ENCODE measurements around the gene XKR3.
"Not testable (repeated sequence)": the region's sequence is repeated elsewhere in the genome, so short reads cannot be mapped to it uniquely, and the experiment has no call there.

The XKR3 gene
- total RNA-seq = 0 reads per million in 2 donors

DNA sequence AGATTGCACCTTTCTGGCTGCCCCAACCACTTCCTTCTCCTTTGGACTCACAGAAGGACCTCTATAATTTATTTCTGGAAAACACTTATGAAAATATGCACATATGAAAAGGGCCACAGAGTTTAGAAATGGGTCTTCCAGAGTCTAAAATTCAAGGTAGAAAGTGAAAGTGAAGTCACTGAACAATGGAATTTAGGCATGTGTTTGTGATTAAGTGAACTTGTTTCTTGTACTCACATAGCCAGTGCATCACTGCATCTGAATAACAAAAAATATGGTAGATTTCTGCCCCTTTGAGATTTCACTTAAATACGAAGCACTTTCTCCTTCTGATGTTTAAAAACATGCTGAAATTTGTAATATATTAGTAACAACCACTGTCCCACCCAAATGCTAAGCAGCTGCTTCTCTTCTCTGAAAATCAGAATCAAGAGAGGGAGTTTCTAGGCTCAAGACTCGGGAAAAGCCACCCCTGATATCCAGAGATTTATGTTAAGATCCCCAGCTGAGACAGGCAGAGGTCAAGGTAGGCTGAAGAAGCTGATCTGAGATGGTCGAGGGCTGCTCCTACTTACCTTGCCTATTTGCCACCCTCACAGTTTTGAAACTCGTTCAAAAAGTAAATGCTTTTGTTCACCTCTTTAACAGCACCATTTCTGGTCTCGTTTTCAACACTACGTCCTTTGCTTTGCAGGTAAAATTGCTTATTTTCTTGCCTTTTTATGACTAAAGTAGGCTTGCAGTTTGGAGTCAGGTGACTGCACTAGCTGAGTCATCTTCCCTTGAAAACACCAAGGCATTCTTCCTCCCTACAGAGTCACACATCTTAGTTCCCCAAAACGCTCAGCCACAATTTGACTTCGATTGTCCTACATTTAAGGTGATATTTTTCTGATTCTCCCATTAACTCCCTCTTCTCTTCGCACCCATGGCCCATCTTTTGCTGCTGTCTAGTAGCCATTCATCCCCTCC, at the start of gene XKR3:
Gene XKR3, minus strand, starts transcription at position 696 of the 972 bp plus-strand sequence. CDS start 17,338 bp downstream, outside the sequence.
- DNase-seq = peak in 1 of 5 experiments; percentile 42

DNA sequence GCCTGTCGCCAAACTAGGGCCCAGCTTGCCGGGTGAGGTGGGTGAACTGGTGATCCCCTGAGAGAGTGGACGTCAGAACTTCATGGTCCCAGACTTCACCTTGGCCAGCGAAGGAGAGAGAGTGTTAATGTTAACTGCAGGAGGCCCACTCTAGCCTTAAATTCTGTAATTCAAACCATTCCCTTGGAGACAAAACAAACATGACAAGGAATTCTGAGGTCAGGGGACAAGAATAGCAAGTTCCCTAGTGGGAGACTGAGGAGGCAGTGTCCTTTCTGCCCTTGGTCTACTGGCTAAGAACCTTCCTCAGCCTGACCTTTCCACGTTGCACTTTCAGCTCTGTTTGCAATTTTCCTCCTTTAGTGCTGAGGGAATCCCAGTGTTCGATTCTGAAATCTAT, 44.4 kb upstream of the XKR3 start:
- DNase-seq = not testable (repeated sequence)

DNA sequence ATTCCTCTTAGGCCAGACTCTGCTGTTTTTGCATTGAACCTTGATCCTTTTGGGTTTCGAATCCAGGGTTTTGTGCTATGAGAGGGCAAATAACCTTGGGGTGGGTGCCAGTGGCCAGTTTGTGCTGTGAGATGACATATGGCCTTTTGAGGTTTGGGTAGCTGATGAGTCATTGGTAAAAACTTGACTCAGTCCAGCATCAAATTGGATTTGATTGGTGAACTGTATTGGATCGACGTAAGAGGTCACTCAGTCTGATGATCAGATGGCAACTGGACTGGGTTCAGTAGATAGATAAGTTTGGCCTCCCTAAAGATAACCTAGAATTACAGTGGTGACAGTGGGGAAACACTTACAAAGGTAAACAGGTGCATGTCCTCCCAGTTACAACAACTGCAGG, 41.0 kb upstream of the XKR3 start:
- no peak for DNase-seq

DNA sequence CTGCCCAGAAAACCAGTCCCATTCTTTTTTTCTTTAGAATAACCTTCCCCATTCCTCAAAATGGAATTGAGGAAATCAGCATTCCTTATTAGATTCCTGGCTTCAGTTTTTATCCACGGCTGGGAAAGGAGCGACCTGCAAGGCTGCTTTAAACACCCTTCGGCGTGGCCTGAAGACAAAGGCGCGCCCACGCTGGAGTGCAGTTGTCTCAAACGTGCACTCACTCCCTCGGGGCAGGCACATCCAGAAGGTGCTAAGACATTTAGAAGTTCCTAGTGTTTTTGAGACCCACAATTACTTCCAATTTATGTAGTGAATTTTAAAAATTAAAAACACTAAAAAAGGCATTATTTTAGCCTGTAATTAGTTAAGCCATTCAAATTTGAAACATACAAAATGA, 31.6 kb upstream of the XKR3 start:
- DNase-seq = not testable (repeated sequence)

DNA sequence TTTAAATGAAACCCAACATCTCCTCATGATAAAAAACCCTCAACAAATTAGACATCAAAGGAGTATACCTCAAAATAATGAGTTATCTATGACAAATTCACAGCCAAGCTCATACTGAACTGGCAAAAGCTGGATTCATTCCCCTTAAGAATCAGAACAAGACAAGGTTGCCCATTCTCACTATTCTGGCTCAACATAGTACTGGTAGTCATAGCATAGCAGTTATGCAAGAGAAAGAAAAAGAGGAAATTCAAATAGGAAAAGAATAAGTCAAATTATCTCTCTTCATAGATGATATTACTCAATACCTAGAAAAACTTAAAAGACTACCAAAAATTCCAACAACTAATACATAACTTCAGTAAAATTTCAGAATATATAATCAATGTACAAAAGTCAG, 29.4 kb upstream of the XKR3 start:
- DNase-seq = no peak

DNA sequence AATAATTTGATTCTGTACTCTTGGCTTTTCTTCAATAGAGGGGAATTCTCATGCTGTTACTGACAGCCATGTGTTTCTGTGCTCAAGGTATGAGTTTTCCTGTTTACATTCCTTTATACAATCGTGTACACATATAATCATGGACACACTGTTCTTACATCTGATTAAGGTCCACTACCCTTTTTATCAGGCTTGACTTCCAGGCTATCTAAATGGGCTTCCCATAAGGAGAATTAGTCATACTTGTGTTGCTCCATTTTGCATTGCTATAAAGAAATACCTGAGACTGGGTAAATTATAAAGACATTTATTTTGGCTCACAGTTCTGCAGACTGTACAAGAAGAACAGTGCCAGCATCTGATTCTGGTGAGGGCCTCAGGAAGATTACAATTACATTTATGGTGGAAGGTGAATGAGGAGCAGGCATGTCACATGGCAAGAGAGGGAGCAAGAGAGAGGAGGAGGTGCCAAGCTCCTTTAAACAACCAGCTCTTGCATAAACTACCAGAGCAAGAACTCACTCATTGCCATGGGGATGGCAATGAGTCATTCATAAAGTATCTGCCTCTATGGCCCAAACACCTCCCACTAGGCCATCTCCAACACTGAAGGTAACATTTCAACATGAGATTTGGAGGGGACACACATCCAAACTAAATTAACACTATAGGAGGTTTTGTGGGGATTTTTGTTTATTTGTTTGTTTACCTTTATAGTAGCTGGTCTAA, 26.2 kb upstream of the XKR3 start:
- not testable (repeated sequence) for DNase-seq

DNA sequence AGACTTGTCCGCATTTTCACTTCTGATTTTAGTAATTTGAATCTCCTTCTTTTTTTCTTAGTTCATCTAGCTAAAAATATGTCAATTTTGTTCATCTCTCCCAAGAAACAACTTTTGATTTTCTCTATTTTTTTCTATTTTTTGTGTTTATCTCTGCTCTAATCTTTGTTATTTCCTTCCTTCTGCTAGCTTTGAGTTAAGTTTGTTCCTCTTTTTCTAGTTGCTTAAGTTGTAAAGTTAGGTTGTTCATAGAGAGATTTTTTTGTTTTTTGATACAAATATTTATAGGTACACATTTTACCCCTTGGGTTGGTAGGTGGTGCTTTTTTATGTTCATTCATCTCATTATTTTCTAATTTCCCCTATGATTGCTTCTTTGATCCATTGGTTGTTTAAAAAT, 22.1 kb upstream of the XKR3 start:
- no peak for DNase-seq

DNA sequence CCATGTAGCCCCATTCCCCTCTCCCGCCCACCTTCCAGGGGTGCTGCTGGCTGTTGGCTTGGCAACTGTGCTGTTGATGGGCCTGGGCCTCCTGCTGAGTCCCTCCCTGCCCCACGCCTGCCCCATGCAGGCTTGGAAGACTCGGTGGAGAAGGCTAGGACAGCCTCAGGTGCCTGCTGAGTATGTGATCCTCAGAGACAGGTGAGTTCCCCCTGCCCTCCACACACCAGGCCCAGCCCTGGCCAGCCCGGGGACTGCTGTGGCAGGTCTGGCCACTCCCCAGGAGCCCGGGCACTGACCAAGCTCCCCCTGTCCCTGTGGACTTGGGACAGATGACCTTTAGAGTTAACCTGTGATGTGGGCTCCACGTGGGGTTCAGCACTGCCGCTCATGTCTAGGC, 20.7 kb upstream of the XKR3 start:
- DNase-seq = no peak

DNA sequence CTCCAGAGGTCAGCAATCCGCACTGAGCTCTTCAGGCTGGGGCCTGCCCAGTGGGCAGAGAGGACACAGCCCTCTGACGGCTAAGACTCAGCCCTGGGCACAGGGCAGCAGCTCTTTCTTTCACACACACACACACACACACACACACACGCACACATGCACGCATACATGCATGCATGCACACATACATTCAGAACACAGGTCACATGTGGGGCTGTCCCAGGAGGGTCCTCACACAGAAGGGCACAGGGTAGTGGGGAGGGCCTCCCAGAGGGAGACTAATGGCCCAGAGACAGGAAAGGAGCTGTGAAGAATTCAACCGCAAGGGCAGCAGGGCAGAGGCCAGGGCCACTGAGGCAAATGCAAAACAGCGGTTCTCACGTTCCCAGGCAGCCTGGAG, 20.3 kb upstream of the XKR3 start:
- no peak for DNase-seq

DNA sequence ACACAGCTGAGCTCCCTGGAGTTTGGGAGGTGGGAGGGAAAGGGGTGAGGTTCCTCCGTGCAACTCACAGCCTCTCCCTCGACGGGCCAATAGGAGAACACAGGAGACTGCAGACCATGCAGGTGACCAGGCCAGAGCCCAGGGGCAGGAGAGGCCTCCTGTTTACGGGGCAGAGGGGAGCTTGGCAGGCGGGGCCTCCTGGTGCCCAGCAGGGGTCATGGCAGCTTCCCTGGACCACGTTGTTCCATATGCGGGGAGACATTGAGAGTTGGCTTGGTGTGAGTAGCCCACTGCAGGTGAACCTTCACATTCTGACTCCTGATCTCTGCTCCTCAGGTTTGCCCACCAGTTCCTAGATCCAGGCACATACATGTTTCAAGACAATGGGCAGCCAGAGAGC, 19.3 kb upstream of the XKR3 start:
- no peak for DNase-seq

DNA sequence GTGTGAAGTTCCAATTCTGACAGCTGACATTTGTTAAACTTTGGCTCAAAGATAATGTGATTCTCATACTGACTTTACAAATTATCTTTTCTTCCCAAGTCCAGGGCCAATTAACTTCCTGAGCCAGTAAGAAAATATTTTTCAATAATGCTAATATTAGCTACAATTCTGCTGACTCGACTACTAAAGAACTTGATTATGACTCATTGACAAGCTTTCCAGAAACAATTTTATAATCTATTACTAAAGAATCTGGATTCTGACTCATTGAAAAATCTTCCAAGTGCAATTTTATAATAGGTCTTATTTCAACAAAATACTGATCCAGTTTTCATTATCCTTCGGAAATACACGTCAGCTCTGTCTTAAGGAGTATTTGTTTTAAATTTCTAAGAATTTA, 12.9 kb upstream of the XKR3 start:
- DNase-seq = no peak

DNA sequence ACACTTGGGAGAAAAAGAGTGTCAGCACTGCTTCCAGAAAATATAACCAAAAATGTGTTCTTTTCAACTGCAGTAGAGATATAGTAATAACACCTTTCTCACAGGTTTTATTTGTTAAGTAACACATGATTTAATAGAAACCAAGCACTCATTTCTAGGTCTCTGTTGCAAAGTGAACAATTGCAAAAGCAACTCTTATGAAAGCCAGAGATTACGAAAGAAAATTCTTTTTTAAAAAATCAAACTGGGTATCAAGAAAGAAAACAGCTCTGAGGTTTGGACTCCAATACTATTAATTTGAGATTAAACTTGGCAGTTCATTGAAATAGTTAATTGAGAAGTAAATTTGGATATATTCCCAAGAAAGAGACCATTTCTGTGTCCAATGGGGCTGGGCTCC, 9.8 kb upstream of the XKR3 start:
- DNase-seq = no peak

DNA sequence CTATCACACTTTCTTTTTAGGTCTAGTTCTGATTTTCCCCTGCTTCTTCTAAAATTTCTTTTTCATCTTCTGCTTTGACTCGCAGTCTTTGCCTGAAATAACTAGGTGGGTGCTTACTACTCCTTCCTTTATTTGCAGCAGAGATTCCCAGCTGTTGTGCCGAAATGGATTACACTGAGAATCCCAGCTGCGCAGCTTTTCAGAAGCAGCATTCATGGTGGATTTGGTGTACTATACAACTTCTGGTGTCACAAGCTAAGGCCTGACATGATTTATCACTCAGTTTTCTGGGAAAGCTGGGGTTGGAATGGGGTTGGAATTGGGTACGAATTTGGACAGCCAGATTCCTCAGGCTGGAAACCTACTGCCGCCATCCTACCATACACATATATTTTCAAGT, 6.0 kb upstream of the XKR3 start:
- DNase-seq = no peak

DNA sequence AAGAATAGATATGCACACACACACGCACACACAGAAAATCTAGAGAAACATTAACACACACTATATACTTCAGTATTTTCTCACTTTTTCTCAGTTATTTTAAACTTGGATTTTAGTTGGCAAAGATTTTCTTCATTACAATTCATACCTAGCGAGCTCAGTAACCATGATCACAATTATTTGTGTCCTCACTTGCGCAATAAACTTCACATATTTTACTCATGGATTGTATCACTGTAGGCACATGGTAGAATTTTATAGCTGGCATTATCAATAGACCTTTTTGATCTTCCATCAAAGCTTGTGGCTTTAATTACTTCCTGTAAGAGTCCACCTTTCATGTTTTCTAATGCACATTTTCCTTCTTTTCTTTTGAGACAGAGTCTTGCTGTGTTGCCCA, 4.8 kb upstream of the XKR3 start:
- no peak for DNase-seq

DNA sequence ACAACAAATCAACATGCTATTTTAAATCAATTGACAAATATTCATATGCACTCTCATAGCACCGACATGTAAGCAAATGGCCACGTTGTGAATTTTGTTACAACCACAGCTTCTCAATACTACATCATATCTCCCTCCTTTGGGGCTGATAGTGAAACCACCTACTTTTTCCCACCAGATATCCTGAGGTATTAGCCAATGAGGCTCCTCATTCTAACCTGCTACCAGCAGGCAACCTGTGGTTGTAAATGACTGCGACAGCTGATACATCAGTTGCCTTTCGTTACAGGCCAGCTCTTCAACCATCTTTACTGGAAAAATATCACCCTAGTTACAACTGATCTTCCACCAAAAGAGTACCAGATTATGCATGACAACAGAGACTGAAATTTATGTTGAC, 3.7 kb upstream of the XKR3 start:
- DNase-seq = no peak

DNA sequence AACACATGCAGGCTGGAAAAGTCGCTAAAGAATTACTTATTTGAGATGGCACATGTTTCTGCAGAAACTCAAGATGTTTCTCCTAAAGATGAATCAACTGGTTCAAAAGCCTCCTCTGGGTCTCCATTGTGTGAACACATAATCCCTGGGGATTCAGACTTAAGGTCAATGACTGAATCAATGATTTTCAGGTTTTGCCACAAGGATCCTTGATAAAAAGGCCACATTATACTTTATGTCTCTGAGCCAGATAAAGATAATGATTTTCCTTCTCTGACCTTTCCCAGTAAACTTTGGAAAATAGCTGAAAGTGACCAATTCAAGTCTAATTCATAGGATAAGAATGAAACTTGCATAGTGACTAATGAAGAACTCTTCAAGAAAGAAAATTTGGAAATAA, 2.3 kb upstream of the XKR3 start:
- DNase-seq = no peak

DNA sequence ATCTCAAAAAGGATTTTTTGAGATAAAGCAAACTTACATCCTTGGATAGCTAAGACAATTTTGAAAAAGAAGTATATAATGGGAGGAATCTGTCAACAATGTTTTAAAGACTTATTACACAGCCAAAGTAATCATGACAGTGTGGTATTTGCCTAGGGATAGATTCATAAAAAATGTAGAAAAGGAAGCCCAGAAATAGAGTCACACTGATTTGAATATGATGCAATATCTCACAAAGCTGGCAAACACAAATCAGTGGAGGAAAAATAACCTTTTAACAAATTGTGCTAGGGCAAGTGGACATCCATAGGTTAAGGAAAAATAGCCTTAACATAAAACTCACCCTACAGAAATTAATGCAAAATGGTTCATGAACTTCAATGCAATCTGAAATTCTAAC, 6.0 kb downstream of the XKR3 start:
- no peak for DNase-seq

DNA sequence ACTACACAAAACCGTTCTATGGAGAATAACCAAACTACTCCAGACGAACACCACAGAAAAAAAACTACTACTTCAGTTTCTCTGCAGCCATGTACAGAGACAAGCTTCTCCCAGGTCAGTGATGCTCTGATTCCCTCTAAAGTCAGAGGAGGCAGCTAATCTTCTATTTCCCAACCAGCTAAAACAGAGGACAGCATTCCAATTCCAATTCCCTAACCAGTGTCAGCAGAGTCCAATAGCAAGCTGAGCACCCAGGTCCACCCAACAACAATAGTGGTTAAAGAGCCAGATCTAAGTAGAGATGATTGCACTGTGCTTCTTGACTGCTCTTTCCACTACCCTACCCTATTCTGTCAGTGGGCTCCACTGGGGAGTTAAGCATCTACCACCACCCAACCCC, 6.7 kb downstream of the XKR3 start:
- DNase-seq = no peak

DNA sequence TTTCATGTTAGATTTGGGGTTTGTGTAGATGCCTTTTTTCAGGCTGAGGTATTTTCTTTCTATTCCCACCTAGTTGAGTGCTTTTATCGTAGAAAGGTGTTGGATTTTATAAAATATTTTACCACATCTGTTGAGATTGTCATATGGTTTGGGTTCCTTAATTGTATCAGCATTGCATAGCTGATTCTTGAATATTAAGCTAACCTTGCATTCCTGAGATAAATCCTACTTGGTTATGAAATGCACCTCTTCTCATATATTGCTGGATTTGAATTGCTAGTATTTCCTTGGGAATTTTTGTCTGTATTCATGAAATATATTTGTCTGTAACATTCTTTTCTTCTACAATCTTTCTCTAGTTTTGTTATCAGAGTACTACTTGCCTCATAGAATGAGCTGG, 10.1 kb downstream of the XKR3 start:
- DNase-seq = no peak

DNA sequence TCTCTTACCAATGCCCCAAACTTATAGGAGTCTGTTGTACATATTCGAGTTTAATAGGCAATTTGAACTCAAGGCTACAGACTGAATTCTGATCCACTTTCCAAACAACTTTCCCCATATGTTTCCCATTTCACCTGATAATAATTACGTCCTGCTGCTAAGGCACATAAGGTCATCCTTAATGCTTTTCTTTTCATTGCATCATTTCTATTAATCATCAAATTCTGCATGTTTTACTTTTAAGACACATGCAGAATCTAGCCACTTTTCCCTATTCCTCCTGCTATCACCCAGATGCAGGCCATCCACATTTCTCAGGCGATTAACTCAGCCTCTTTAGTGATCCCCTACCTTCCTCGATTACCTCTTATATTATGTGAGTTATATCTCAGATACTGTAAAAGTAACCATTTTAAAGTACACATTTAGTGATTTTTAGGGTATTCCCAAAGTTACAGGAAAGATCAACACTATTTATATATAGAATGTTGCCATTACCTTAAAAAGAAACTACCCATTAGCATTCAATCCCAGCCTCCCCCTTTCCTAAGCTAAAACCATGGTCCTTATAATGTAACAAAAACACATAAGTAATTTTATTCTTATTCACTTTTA, 14.9 kb downstream of the XKR3 start:
- no peak for DNase-seq

DNA sequence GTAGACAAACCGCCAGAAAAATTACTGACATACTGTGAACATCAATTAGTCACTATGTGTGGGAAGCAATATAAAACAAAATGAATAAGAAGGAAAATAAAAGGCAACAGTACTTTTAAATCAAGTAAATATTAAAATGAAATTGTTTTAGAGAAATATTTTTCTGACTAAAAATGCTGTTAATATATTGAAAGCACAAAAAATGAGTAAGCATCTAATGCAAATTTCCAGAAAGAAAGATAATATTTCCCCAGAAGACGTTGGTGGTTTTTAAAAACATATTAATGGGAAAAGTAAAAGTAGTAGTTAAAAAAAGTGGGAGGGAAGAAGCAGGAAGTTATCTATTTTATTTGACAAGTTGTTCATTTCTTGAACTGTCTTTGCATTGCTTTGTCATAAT, 16.5 kb downstream of the XKR3 start:
- DNase-seq = no peak

DNA sequence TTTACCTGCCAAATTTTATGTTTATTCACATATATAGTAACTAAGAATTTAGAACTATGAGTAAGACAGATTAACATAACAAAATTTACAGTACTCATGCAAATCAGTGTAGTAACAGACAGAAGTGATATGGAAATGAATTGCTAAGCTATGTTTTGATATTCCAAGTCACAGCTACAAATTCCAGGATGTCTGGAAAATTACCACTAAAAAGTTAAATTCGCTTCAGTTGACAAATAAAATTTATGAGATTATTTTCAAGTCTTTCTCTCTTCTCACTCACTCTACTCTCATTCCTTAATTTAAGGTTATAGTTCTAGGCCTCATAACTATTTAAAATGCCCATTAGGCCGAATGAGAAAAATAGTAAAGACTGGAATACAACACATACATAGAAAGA, 18.1 kb downstream of the XKR3 start:
- no peak for DNase-seq

DNA sequence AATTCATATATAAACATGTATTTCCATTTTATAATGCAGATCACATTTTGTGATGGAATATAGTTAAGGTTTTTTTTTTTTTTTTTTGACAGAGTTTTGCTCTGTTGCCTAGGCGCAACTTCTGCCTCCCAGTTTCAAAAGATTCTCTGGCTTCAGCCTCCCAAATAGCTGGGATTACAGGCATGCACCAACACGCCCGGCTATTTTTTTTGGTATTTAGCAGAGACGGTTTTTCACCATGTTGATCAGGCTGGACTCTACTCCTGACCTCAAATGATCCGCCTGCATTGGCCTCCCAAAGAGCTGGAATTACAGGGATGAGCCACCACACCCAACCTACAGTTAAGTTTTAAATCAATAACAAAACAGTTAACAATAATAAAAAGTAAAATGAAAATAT, 18.8 kb downstream of the XKR3 start:
- no peak for DNase-seq

DNA sequence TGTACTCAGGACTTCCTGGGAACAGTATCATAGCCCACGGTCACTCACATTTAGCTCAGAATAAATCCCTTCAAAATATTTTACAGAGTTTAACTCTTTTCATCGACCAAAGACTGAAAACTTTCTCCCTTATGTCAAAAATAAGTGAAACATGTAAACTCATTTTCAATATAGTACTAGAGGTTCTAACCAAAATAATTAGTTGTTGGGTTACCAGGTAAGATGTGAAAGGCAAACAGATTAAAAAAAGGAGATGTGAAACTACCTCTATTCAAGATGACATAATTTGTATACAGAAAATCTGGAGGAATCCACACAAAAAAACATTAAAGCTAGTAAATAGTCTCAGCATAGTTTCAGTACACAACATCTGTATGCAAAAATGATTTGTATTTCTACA, 20.3 kb downstream of the XKR3 start:
- DNase-seq = no peak

Data from T-helper 2 cell (primary cell).